ENCODE measurements around the gene POM121. TPM values are rescaled to one million over a fixed set of nuclear protein-coding genes. Genes with fewer than 3 reads are reported as not detected.
"Not testable (repeated sequence)": the region's sequence is repeated elsewhere in the genome, so short reads cannot be mapped to it uniquely, and the experiment has no call there.

Gene POM121
- total and polyA plus RNA-seq, 2 of the 8 experiments (the other 6 are each of a cell fraction or from before 2014, with no cell fraction given) = 11.5 to 57.0 TPM

DNA sequence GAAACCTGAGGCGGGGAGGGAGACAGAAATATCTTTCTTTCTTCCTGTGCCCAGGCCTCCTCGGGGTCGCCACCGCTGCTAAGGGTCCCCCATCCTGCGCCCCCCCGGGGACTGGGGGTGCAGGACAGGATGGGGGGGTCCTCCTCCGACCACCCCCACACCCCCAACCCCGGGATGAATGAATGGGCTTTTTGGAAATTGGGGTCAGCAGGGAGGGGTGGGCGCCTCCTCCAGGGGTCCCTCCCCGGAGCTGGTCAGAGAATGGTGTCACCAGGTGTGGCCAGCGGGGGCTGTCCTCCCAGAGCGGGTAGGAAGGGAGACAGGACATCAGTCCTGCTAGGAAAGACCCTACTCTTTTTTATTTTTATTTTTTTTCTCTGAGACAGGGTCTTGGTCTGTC is 51.5 kb downstream of the POM121 start:
- POLR2A ChIA-PET (ENCODE audit: partially characterized antibody); H3K14ac ChIP-seq (ENCODE audit: insufficient read length); H3K36me3 ChIP-seq (ENCODE audit: control insufficient read depth in 2 of 4, insufficient read depth in 4 of 4, low read length in 3 of 4); H2BK15ac ChIP-seq (ENCODE audit: low read length); H3K4ac ChIP-seq (replicated peaks; ENCODE audit: insufficient read length, low read depth, low read length); H3K9me3 ChIP-seq (ENCODE audit: insufficient read depth in 2 of 2, low read depth in 1 of 2, low read length in 1 of 2); H3K4me3 ChIP-seq (ENCODE audit: extremely low read depth in 1 of 4, insufficient read depth in 2 of 4, low read depth in 3 of 4, low read length in 4 of 4); H2BK12ac ChIP-seq (ENCODE audit: low read depth, low read length); H4K8ac ChIP-seq (ENCODE audit: extremely low read depth, insufficient read depth, low read length); CTCF ChIA-PET (ENCODE audit: partially characterized antibody); H3K56ac ChIP-seq (replicated peaks; ENCODE audit: insufficient read length, low read depth, low read length); H3K18ac ChIP-seq (ENCODE audit: extremely low read depth, low read length); H3K27ac ChIP-seq (ENCODE audit: low read depth, low read length); H2BK120ac ChIP-seq (replicated peaks; ENCODE audit: low read depth, low read length); H3K79me1 ChIP-seq (ENCODE audit: low read depth, low read length); H2BK5ac ChIP-seq (ENCODE audit: low read depth, low read length); H3K4me1 ChIP-seq (replicated peaks in 1 of 4; ENCODE audit: control insufficient read depth in 3 of 4, insufficient read depth in 4 of 4, low read length in 3 of 4); H3K23me2 ChIP-seq (ENCODE audit: low read depth, low read length); H3K79me2 ChIP-seq (ENCODE audit: control insufficient read depth in 1 of 2, insufficient read depth in 2 of 2, low read length in 2 of 2); H3K23ac ChIP-seq (ENCODE audit: insufficient read length); H3K27me3 ChIP-seq (replicated peaks in 1 of 4; ENCODE audit: control insufficient read depth in 3 of 4, extremely low read depth in 1 of 4, insufficient read depth in 3 of 4, low read length in 3 of 4); FAIRE-seq; H4K5ac ChIP-seq (ENCODE audit: insufficient read length, low read depth, low read length); H2AFZ ChIP-seq (ENCODE audit: low read length); H3K9ac ChIP-seq (replicated peaks in 1 of 4; ENCODE audit: extremely low read depth in 1 of 4, low read depth in 3 of 4, low read length in 3 of 4); H3K4me2 ChIP-seq (ENCODE audit: insufficient read depth in 1 of 2, low read depth in 2 of 2, low read length in 2 of 2); H2AK5ac ChIP-seq (ENCODE audit: low read depth, low read length); H2BK20ac ChIP-seq (ENCODE audit: low read length); DNase-seq (ENCODE audit: low read depth in 1 of 2, low spot score in 2 of 2); H4K91ac ChIP-seq (replicated peaks; ENCODE audit: insufficient read length, low read length); H4K20me1 ChIP-seq (replicated peaks in 1 of 2; ENCODE audit: control insufficient read depth in 1 of 2, insufficient read depth in 2 of 2, low read length in 2 of 2): not testable (repeated sequence)
- WGBS, 2 experiments (ENCODE audit: extremely low coverage in 1 of 2, insufficient coverage in 1 of 2, insufficient read length in 1 of 2, insufficient replicate concordance in 2 of 2, low coverage in 1 of 2, low lambda C conversion rate in 2 of 2, missing lambda C conversion rate in 1 of 2) = 97% methylated on average over 4 of the region's 12 CpGs; no CpG with 5 or more reads in 1 of the 2 experiments

DNA sequence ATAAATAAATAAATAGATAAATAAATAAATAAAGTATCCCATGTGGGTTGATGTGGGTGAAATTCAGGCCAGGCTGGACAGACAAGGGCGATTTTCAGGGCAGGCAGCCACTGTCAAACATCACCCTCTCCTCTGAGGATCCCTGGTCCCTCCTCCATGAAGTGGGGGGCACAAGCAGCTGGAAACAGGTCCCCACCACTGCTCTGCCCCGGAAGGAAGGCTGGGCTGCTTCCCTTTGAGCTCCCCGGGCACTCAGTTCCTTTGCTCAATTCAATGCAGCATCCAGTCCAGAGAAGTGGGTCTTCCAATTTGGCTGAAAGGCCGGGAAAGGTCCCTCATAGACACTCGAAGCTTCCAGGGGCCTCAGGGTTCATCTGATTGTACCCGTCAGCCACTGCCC is 55.5 kb downstream of the POM121 start:
- H3K79me1 ChIP-seq (ENCODE audit: low read depth, low read length); H3K36me3 ChIP-seq (ENCODE audit: control insufficient read depth in 2 of 4, insufficient read depth in 4 of 4, low read length in 3 of 4); H3K9ac ChIP-seq (replicated peaks in 1 of 4; ENCODE audit: extremely low read depth in 1 of 4, low read depth in 3 of 4, low read length in 3 of 4); H3K9me3 ChIP-seq (ENCODE audit: insufficient read depth in 2 of 2, low read depth in 1 of 2, low read length in 1 of 2); H2BK15ac ChIP-seq (ENCODE audit: low read length); H4K5ac ChIP-seq (ENCODE audit: insufficient read length, low read depth, low read length); H4K20me1 ChIP-seq (replicated peaks in 1 of 2; ENCODE audit: control insufficient read depth in 1 of 2, insufficient read depth in 2 of 2, low read length in 2 of 2); CTCF ChIA-PET (ENCODE audit: partially characterized antibody); DNase-seq (ENCODE audit: low read depth in 1 of 2, low spot score in 2 of 2); POLR2A ChIA-PET (ENCODE audit: partially characterized antibody); FAIRE-seq; H3K18ac ChIP-seq (ENCODE audit: extremely low read depth, low read length); H3K27ac ChIP-seq (ENCODE audit: low read depth, low read length); H2BK120ac ChIP-seq (replicated peaks; ENCODE audit: low read depth, low read length); H2BK20ac ChIP-seq (ENCODE audit: low read length); H4K91ac ChIP-seq (replicated peaks; ENCODE audit: insufficient read length, low read length); H4K8ac ChIP-seq (ENCODE audit: extremely low read depth, insufficient read depth, low read length); H3K4ac ChIP-seq (replicated peaks; ENCODE audit: insufficient read length, low read depth, low read length); H3K4me1 ChIP-seq (replicated peaks in 1 of 4; ENCODE audit: control insufficient read depth in 3 of 4, insufficient read depth in 4 of 4, low read length in 3 of 4); H3K27me3 ChIP-seq (replicated peaks in 1 of 4; ENCODE audit: control insufficient read depth in 3 of 4, extremely low read depth in 1 of 4, insufficient read depth in 3 of 4, low read length in 3 of 4); H2BK12ac ChIP-seq (ENCODE audit: low read depth, low read length); H3K23ac ChIP-seq (ENCODE audit: insufficient read length); H3K79me2 ChIP-seq (ENCODE audit: control insufficient read depth in 1 of 2, insufficient read depth in 2 of 2, low read length in 2 of 2); H3K14ac ChIP-seq (ENCODE audit: insufficient read length); H2AK5ac ChIP-seq (ENCODE audit: low read depth, low read length); H2AFZ ChIP-seq (ENCODE audit: low read length); H2BK5ac ChIP-seq (ENCODE audit: low read depth, low read length); H3K4me2 ChIP-seq (ENCODE audit: insufficient read depth in 1 of 2, low read depth in 2 of 2, low read length in 2 of 2); H3K23me2 ChIP-seq (ENCODE audit: low read depth, low read length); H3K56ac ChIP-seq (replicated peaks; ENCODE audit: insufficient read length, low read depth, low read length); H3K4me3 ChIP-seq (ENCODE audit: extremely low read depth in 1 of 4, insufficient read depth in 2 of 4, low read depth in 3 of 4, low read length in 4 of 4): not testable (repeated sequence)
- 95% methylated on average over 2 of the region's 6 CpGs; no CpG with 5 or more reads in 1 of the 2 experiments for WGBS, 2 experiments (ENCODE audit: extremely low coverage in 1 of 2, insufficient coverage in 1 of 2, insufficient read length in 1 of 2, insufficient replicate concordance in 2 of 2, low coverage in 1 of 2, low lambda C conversion rate in 2 of 2, missing lambda C conversion rate in 1 of 2)

Data from H1 (cell line).